Measurements from ENCODE around the gene RNF152. TPM values are rescaled to one million over a fixed set of nuclear protein-coding genes. Genes with fewer than 3 reads are reported as not detected.
"Not testable (repeated sequence)": the region's sequence is repeated elsewhere in the genome, so short reads cannot be mapped to it uniquely, and the experiment has no call there.

The RNF152 gene
- total RNA-seq, 4 donors from 2014 or later = 20.0 to 86.1 (median 33.0) TPM

- Histone ChIP-seq H3K4me1 (no peaks in the 10 kb centered on the region), H3K36me3 (no peaks in the 10 kb centered on the region), H3K27me3 (no peaks in the 10 kb centered on the region), H3K27ac (no peak overlapping the region), H3K9me3 (no peaks in the 10 kb centered on the region), H3K4me3 (no peak overlapping the region)
- intact Hi-C loops (cut with DNase I; ENCODE audit: low total_unique reads) = no loop called here
- no peak for DNase-seq
- TF ChIP-seq CTCF (IDR thresholded peaks at IDR 0.05) (no peak), POLR2A (IDR thresholded peaks at IDR 0.05) (no peak)
Measured at GRCh38 chr18:61803393-61803792, 89.4 kb downstream of the RNF152 start.

GRCh38 chr18:61797696-61798590 is 94.9 kb downstream of the RNF152 start:
- H3K4me1 ChIP-seq = no peaks in the 10 kb centered on the region
- H3K27ac ChIP-seq = no peak overlapping the region
- H3K36me3 ChIP-seq = no peaks in the 10 kb centered on the region
- no peak for DNase-seq
- intact Hi-C loops (cut with DNase I; ENCODE audit: low total_unique reads) = no loop called here
- no peaks in the 10 kb centered on the region for H3K27me3 ChIP-seq
- no peak for TF ChIP-seq CTCF (IDR thresholded peaks at IDR 0.05)
- no peak for TF ChIP-seq POLR2A (IDR thresholded peaks at IDR 0.05)
- H3K4me3 ChIP-seq = no peak overlapping the region
- no peaks in the 10 kb centered on the region for H3K9me3 ChIP-seq

- Histone ChIP-seq H3K27ac (no peak overlapping the region), H3K4me3 (no peak overlapping the region), H3K27me3 (no peaks in the 10 kb centered on the region), H3K9me3 (no peaks in the 10 kb centered on the region), H3K36me3 (no peaks in the 10 kb centered on the region), H3K4me1 (no peaks in the 10 kb centered on the region)
- intact Hi-C loops (cut with DNase I; ENCODE audit: low total_unique reads) = no loop called here
- no peak for DNase-seq
- TF ChIP-seq POLR2A (IDR thresholded peaks at IDR 0.05) (no peak), CTCF (IDR thresholded peaks at IDR 0.05) (no peak)
Measured at GRCh38 chr18:61791031-61791430, 101.8 kb downstream of the RNF152 start.

- H3K36me3 ChIP-seq; H3K27me3 ChIP-seq; H3K27ac ChIP-seq; H3K9me3 ChIP-seq; H3K4me3 ChIP-seq; DNase-seq; intact Hi-C loops (cut with DNase I; ENCODE audit: low total_unique reads); H3K4me1 ChIP-seq: not testable (repeated sequence)
Measured at GRCh38 chr18:61787011-61787670, 105.7 kb downstream of the RNF152 start.

- H3K36me3 ChIP-seq = no peaks in the 10 kb centered on the region
- TF ChIP-seq POLR2A (IDR thresholded peaks at IDR 0.05) (no peak), CTCF (IDR thresholded peaks at IDR 0.05) (no peak)
Measured at GRCh38 chr18:61785588-61785987, 107.2 kb downstream of the RNF152 start.

More at GRCh38 chr18:61785588-61785987, 107.2 kb downstream of the RNF152 start:
- H3K27ac ChIP-seq = no peak overlapping the region
- H3K4me3 ChIP-seq = no peak overlapping the region
- no peak for DNase-seq
- intact Hi-C loops (cut with DNase I; ENCODE audit: low total_unique reads) = no loop called here
- no peaks in the 10 kb centered on the region for H3K4me1 ChIP-seq
- H3K27me3 ChIP-seq = no peaks in the 10 kb centered on the region
- H3K9me3 ChIP-seq = no peaks in the 10 kb centered on the region
